Mammary epithelial cell (primary cell): ENCODE data around the gene ICA1.

Source experiments
- EZH2 ChIP-seq: IDR thresholded peaks from 2 replicates; pipeline ENCODE4 v1.6.1; 2012; ENCODE audit warnings: low read length, inconsistent platforms, borderline replicate concordance
- TF ChIP-seq, protein P1 (sequence below), 2 donors: IDR thresholded peaks in 1 of 2; conservative IDR thresholded peaks in 1 of 2; 2 replicates each; pipeline ENCODE4 v1.5.1; 2011 to 2012; ENCODE audit warnings: inconsistent platforms in 2 of 2, low read length in 2 of 2, mild to moderate bottlenecking in 2 of 2, control low read depth in 1 of 2, low read depth in 1 of 2; ENCODE audit not compliant: insufficient read depth in 1 of 2; ENCODE audit errors: extremely low read depth in 1 of 2

- TF ChIP-seq, protein P1, sequence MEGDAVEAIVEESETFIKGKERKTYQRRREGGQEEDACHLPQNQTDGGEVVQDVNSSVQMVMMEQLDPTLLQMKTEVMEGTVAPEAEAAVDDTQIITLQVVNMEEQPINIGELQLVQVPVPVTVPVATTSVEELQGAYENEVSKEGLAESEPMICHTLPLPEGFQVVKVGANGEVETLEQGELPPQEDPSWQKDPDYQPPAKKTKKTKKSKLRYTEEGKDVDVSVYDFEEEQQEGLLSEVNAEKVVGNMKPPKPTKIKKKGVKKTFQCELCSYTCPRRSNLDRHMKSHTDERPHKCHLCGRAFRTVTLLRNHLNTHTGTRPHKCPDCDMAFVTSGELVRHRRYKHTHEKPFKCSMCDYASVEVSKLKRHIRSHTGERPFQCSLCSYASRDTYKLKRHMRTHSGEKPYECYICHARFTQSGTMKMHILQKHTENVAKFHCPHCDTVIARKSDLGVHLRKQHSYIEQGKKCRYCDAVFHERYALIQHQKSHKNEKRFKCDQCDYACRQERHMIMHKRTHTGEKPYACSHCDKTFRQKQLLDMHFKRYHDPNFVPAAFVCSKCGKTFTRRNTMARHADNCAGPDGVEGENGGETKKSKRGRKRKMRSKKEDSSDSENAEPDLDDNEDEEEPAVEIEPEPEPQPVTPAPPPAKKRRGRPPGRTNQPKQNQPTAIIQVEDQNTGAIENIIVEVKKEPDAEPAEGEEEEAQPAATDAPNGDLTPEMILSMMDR (conservative IDR thresholded peaks at IDR 0.05 in 1 of 2, IDR thresholded peaks at IDR 0.05 in 1 of 2; ENCODE audit: extremely low read depth in 1 of 2, insufficient read depth in 1 of 2, low read depth in 1 of 2, low read length in 2 of 2), result no peak
- no peak for TF ChIP-seq EZH2
These were observed 144.8 kb downstream of the ICA1 start for GRCh38 chr7:8117195-8117594.
